Astrocyte (in vitro differentiated cells and primary cell): ENCODE measurements around the gene LAMB4. TPM values are rescaled to one million over a fixed set of nuclear protein-coding genes. Genes with fewer than 3 reads are reported as not detected.

Experiments
- DNase-seq: peaks from one replicate; pipeline ENCODE4 v3.0.0-alpha.2; 2010; ENCODE audit warnings: low read depth
- FAIRE-seq: peaks from 2 replicates; lab custom pipeline; 2011; peaks lifted over from hg19 to GRCh38; lab: Jason Lieb, UNC
- H2AFZ ChIP-seq: 2 replicates; pipeline ENCODE4 v1.6.0; 2012; ENCODE audit warnings: low read depth, low read length, inconsistent platforms
- H3K27ac ChIP-seq: 2 replicates; pipeline ENCODE4 v1.5.1; 2011; ENCODE audit warnings: low read depth, low read length, inconsistent platforms
- H3K27me3 ChIP-seq: 2 replicates; pipeline ENCODE4 v1.6.0; 2011; ENCODE audit warnings: low read length, inconsistent platforms; ENCODE audit not compliant: insufficient read depth
- H3K36me3 ChIP-seq: 2 replicates; pipeline ENCODE4 v1.5.1; 2011; ENCODE audit warnings: low read length, inconsistent platforms; ENCODE audit not compliant: insufficient read depth
- H3K4me1 ChIP-seq: 2 replicates; pipeline ENCODE4 v1.5.1; 2011; ENCODE audit warnings: low read length, inconsistent platforms; ENCODE audit not compliant: insufficient read depth
- H3K4me2 ChIP-seq: 2 replicates; pipeline ENCODE4 v1.6.0; 2012; ENCODE audit warnings: low read length, inconsistent platforms
- H3K4me3 ChIP-seq: 2 replicates; pipeline ENCODE4 v1.5.1; 2011; ENCODE audit warnings: low read depth, mild to moderate bottlenecking, low read length, inconsistent platforms; ENCODE audit not compliant: insufficient read depth
- H3K79me2 ChIP-seq: 2 replicates; pipeline ENCODE4 v1.6.0; 2012; ENCODE audit warnings: mild to moderate bottlenecking, low read length, inconsistent platforms; ENCODE audit not compliant: insufficient read depth
- H3K9ac ChIP-seq: 2 replicates; pipeline ENCODE4 v1.6.0; 2012; ENCODE audit warnings: mild to moderate bottlenecking, low read length, inconsistent platforms
- H3K9me3 ChIP-seq: 2 replicates; pipeline ENCODE4 v1.5.1; 2012; ENCODE audit warnings: low read depth, mild to moderate bottlenecking, low read length, inconsistent platforms; ENCODE audit not compliant: insufficient read depth
- H4K20me1 ChIP-seq: 2 replicates; pipeline ENCODE4 v1.6.0; 2012; ENCODE audit warnings: low read length, inconsistent platforms; ENCODE audit not compliant: insufficient read depth
- H3K27ac Mint-ChIP-seq: one replicate; pipeline ENCODE4 v1.8.0; 2021; ENCODE audit warnings: mild to moderate bottlenecking, mixed read lengths; ENCODE audit not compliant: unreplicated experiment
- H3K27me3 Mint-ChIP-seq: one replicate; pipeline ENCODE4 v1.8.0; 2021; ENCODE audit warnings: low read depth, mixed read lengths; ENCODE audit not compliant: unreplicated experiment
- H3K36me3 Mint-ChIP-seq: one replicate; pipeline ENCODE4 v1.8.0; 2021; ENCODE audit warnings: low read depth, mixed read lengths; ENCODE audit not compliant: unreplicated experiment
- H3K4me1 Mint-ChIP-seq: one replicate; pipeline ENCODE4 v1.8.0; 2021; ENCODE audit warnings: low read depth, mixed read lengths; ENCODE audit not compliant: unreplicated experiment
- H3K4me3 Mint-ChIP-seq: one replicate; pipeline ENCODE4 v1.8.0; 2021; ENCODE audit warnings: mild to moderate bottlenecking, moderate library complexity, mixed read lengths; ENCODE audit not compliant: unreplicated experiment
- H3K9me3 Mint-ChIP-seq: one replicate; pipeline ENCODE4 v1.8.0; 2021; ENCODE audit warnings: mild to moderate bottlenecking, mixed read lengths; ENCODE audit not compliant: unreplicated experiment
- EZH2 ChIP-seq: IDR thresholded peaks from 2 replicates; pipeline ENCODE4 v1.6.1; 2012; ENCODE audit warnings: mild to moderate bottlenecking, low read length, inconsistent platforms; ENCODE audit not compliant: insufficient read depth
- total RNA-seq: library from RNA; stranded (reverse); gene quantifications from 2 replicates; pipeline ENCODE4 v1.2.1, GENCODE V29; 2021
- TF ChIP-seq, protein P1 (sequence below): IDR thresholded peaks from 2 replicates; pipeline ENCODE4 v1.5.1; 2011; ENCODE audit warnings: low read depth, mild to moderate bottlenecking, inconsistent platforms, low read length, moderate library complexity; ENCODE audit not compliant: insufficient read depth

The LAMB4 gene
- total RNA-seq, 1 donor from 2014 or later, result 0.16 TPM

DNA sequence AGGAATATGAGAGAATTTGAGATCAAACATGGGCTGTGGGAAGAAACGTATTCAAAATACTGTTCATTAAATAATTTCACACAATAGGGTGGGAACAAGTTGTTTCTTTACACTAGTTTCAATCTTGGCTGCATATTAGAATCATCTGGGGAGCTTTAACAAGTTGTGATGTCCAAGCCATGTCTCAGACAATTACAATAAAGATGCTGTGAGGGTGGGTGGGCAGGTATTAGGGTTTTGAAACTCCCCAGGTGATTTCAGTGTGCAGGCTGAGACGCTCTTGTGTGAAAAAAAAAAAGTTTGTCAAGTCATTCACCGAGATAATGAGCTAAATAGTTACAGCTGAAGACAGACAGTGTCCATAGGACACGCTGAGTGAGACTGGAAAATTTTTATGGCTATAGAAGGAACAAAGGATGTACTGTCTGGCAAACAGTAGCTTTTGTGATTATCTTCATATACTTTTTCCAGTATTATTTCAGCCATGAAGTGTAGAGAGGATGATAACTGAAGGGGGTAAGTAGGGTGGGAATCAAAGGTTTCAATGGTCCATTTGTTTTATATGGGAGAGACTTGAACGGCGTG lies 12.6 kb upstream of the LAMB4 start:
- no peak overlapping the region for H3K27ac Mint-ChIP-seq
- H3K27me3 Mint-ChIP-seq, result peaks cover 13% of the 10 kb centered on the region
- Histone ChIP-seq H3K9ac (no peak overlapping the region), H3K27me3 (no peaks in the 10 kb centered on the region), H3K4me2 (no peak overlapping the region), H3K4me1 (peaks cover 5% of the 10 kb centered on the region), H3K4me3 (no peak overlapping the region), H3K9me3 (no peaks in the 10 kb centered on the region), H3K27ac (no peak overlapping the region), H2AFZ (no peak overlapping the region), H3K79me2 (no peaks in the 10 kb centered on the region), H3K36me3 (no peaks in the 10 kb centered on the region), H4K20me1 (no peaks in the 10 kb centered on the region)
- H3K36me3 Mint-ChIP-seq, result no peaks in the 10 kb centered on the region
- no peaks in the 10 kb centered on the region for H3K9me3 Mint-ChIP-seq
- no peak for DNase-seq
- FAIRE-seq, result no peak
- TF ChIP-seq, protein P1, sequence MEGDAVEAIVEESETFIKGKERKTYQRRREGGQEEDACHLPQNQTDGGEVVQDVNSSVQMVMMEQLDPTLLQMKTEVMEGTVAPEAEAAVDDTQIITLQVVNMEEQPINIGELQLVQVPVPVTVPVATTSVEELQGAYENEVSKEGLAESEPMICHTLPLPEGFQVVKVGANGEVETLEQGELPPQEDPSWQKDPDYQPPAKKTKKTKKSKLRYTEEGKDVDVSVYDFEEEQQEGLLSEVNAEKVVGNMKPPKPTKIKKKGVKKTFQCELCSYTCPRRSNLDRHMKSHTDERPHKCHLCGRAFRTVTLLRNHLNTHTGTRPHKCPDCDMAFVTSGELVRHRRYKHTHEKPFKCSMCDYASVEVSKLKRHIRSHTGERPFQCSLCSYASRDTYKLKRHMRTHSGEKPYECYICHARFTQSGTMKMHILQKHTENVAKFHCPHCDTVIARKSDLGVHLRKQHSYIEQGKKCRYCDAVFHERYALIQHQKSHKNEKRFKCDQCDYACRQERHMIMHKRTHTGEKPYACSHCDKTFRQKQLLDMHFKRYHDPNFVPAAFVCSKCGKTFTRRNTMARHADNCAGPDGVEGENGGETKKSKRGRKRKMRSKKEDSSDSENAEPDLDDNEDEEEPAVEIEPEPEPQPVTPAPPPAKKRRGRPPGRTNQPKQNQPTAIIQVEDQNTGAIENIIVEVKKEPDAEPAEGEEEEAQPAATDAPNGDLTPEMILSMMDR, result no peak
- TF ChIP-seq EZH2, result no peak
- H3K4me3 Mint-ChIP-seq, result no peak overlapping the region
- peaks cover 4% of the 10 kb centered on the region for H3K4me1 Mint-ChIP-seq

DNA sequence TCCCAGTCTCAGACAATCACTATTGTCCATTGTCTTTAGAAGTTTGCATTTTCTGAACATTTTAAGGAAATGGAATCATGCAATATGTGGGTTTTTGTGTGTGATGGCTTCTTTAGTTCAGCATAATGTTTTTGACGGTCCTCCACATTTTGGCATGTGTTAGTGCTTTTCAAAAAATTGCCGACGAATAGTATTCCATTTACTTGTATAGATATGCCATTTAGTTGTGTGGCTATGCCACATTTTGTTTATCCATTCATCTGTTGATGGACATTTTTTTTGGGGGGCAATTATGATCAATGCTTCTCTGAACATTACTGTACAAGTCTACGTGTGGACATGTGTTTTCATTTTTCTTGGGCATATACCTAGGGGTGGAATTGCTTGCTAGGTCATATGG lies 12.0 kb upstream of the LAMB4 start:
- Histone ChIP-seq H3K27ac (no peak overlapping the region), H3K4me3 (no peak overlapping the region), H4K20me1 (no peaks in the 10 kb centered on the region), H3K9ac (no peak overlapping the region), H3K4me2 (no peak overlapping the region), H2AFZ (no peak overlapping the region), H3K4me1 (peaks cover 5% of the 10 kb centered on the region), H3K27me3 (no peaks in the 10 kb centered on the region), H3K36me3 (no peaks in the 10 kb centered on the region), H3K9me3 (peaks cover under 1% of the 10 kb centered on the region), H3K79me2 (no peaks in the 10 kb centered on the region)
- Mint-ChIP-seq H3K4me3 (no peak overlapping the region), H3K4me1 (peaks cover 4% of the 10 kb centered on the region), H3K27me3 (peaks cover 13% of the 10 kb centered on the region), H3K36me3 (no peaks in the 10 kb centered on the region), H3K9me3 (no peaks in the 10 kb centered on the region), H3K27ac (no peak overlapping the region)
- DNase-seq (no peak), FAIRE-seq (no peak)
- no peak for TF ChIP-seq EZH2
- TF ChIP-seq, protein P1, result no peak

DNA sequence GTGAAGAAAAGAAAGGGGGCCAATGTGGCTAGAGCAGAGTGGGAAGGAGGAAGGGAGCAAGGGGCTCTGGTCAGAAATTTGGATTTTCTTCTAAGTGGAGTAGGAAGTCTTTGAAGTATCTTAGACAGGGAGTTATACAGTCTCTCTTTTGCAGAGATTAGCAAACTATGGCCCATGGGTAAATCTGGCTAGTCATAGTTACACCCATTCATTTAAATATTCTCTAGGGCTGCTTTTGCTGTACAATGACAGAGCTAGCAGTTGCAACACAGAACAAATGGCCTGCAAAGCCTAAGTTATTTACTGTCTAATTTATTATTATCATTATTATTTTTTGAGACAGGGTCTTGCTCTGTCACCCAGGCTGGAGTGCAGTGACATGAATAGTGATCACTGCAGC lies 10.5 kb upstream of the LAMB4 start:
- H2AFZ ChIP-seq, result no peak overlapping the region
- H4K20me1 ChIP-seq, result no peaks in the 10 kb centered on the region
- no peak overlapping the region for H3K27ac ChIP-seq
- H3K9me3 Mint-ChIP-seq, result no peaks in the 10 kb centered on the region
- no peaks in the 10 kb centered on the region for H3K36me3 ChIP-seq
- TF ChIP-seq EZH2, result no peak
- TF ChIP-seq, protein P1, result no peak
- no peaks in the 10 kb centered on the region for H3K79me2 ChIP-seq
- H3K9ac ChIP-seq, result no peak overlapping the region
- H3K36me3 Mint-ChIP-seq, result no peaks in the 10 kb centered on the region
- peaks cover 13% of the 10 kb centered on the region for H3K27me3 Mint-ChIP-seq
- H3K27me3 ChIP-seq, result no peaks in the 10 kb centered on the region
- H3K9me3 ChIP-seq, result peaks cover 4% of the 10 kb centered on the region
- FAIRE-seq, result no peak
- peaks cover 5% of the 10 kb centered on the region for H3K4me1 Mint-ChIP-seq
- H3K4me1 ChIP-seq, result peaks cover 5% of the 10 kb centered on the region
- DNase-seq, result no peak
- no peak overlapping the region for H3K27ac Mint-ChIP-seq
- no peak overlapping the region for H3K4me3 Mint-ChIP-seq
- no peak overlapping the region for H3K4me2 ChIP-seq
- H3K4me3 ChIP-seq, result no peak overlapping the region
